ENCODE results near the gene SGCE. TPM values are rescaled to one million over a fixed set of nuclear protein-coding genes. Genes with fewer than 3 reads are reported as not detected.
A peak's percentile ranks its signal among the peaks of the same experiment; 100 is the strongest.

The SGCE gene
- polyA plus RNA-seq, 1 experiment: 64.0 TPM

GRCh38 chr7:94557215-94557614, 98.7 kb downstream of the SGCE start:
- Histone ChIP-seq H3K36me3 (ENCODE audit: control insufficient read depth, insufficient read depth, low read length) (no peaks in the 10 kb centered on the region), H3K4me3 (ENCODE audit: low read depth, low read length) (no peak overlapping the region), H3K27me3 (ENCODE audit: control insufficient read depth, insufficient read depth, low read length) (no peaks in the 10 kb centered on the region)
- ChIA-PET POLR2A (interaction anchor here (0.6 kb wide), 1 partner anchor 957 kb away, joined by 3 read pairs; no protein-coding TSS in a partner anchor), CTCF (no interaction called here)
- no peak for TF ChIP-seq CTCF (IDR thresholded peaks at IDR 0.05; ENCODE audit: insufficient read depth, low read depth, low read length)
- no peak for DNase-seq (ENCODE audit: low read depth)

- ChIA-PET CTCF (interaction anchor here (0.7 kb wide), 1 partner anchor 267 kb away, joined by 3 read pairs; no protein-coding TSS in a partner anchor), POLR2A (no interaction called here)
- Histone ChIP-seq H3K4me3 (ENCODE audit: low read depth, low read length) (no peak overlapping the region), H3K36me3 (ENCODE audit: control insufficient read depth, insufficient read depth, low read length) (no peaks in the 10 kb centered on the region), H3K27me3 (ENCODE audit: control insufficient read depth, insufficient read depth, low read length) (no peaks in the 10 kb centered on the region)
- no peak for DNase-seq (ENCODE audit: low read depth)
- TF ChIP-seq CTCF (IDR thresholded peaks at IDR 0.05; ENCODE audit: insufficient read depth, low read depth, low read length): no peak
Measured at GRCh38 chr7:94556028-94556427, 99.9 kb downstream of the SGCE start.

GRCh38 chr7:94547126-94547525, 108.8 kb downstream of the SGCE start:
- POLR2A ChIA-PET: no interaction called here
- peak; percentile 4 for DNase-seq (ENCODE audit: low read depth)
- TF ChIP-seq CTCF (IDR thresholded peaks at IDR 0.05; ENCODE audit: insufficient read depth, low read depth, low read length): no peak
- Histone ChIP-seq H3K4me3 (ENCODE audit: low read depth, low read length) (no peak overlapping the region), H3K27me3 (ENCODE audit: control insufficient read depth, insufficient read depth, low read length) (no peaks in the 10 kb centered on the region), H3K36me3 (ENCODE audit: control insufficient read depth, insufficient read depth, low read length) (no peaks in the 10 kb centered on the region)
- CTCF ChIA-PET: no interaction called here

- no peaks in the 10 kb centered on the region for H3K36me3 ChIP-seq (ENCODE audit: control insufficient read depth, insufficient read depth, low read length)
- H3K4me3 ChIP-seq (ENCODE audit: low read depth, low read length): no peak overlapping the region
- H3K27me3 ChIP-seq (ENCODE audit: control insufficient read depth, insufficient read depth, low read length): no peaks in the 10 kb centered on the region
- CTCF ChIA-PET: no interaction called here
- no peak for TF ChIP-seq CTCF (IDR thresholded peaks at IDR 0.05; ENCODE audit: insufficient read depth, low read depth, low read length)
- POLR2A ChIA-PET: no interaction called here
- no peak for DNase-seq (ENCODE audit: low read depth)
Measured at GRCh38 chr7:94540428-94540827, 115.5 kb downstream of the SGCE start.

Other genes with a start within 250 kb of the SGCE start
- 4.2 and 7.9 TPM in 2 replicates for gene CASD1, start 146.3 kb downstream of the SGCE start, polyA plus RNA-seq (2011; rRNA removed)